DOHH2 (cell line): ENCODE measurements around the gene TLX2.

Source experiments
- H3F3A ChIP-seq: fragments of 200-600 bp; sonication (generic), shearing (Covaris generic); 2 replicates; pipeline ENCODE4 v1.6.0; 2016; ENCODE audit warnings: antibody characterized with exemption, mild to moderate bottlenecking; ENCODE audit not compliant: control insufficient read depth, insufficient read depth
- H3K27ac ChIP-seq: fragments of 200-600 bp; sonication (generic); 2 replicates; pipeline ENCODE4 v1.5.1; 2014; ENCODE audit warnings: low read depth, mild to moderate bottlenecking, low read length, moderate library complexity
- H3K27me3 ChIP-seq: fragments of 200-600 bp; sonication (generic); 2 replicates; pipeline ENCODE4 v1.6.1; 2014; ENCODE audit warnings: mild to moderate bottlenecking, low read length, mixed read lengths; ENCODE audit not compliant: control insufficient read depth
- H3K36me3 ChIP-seq: fragments of 200-600 bp; sonication (generic); 2 replicates; pipeline ENCODE4 v1.6.1; 2014; ENCODE audit warnings: mild to moderate bottlenecking, low read length, moderate library complexity, mixed read lengths; ENCODE audit not compliant: control insufficient read depth
- H3K4me1 ChIP-seq: fragments of 200-600 bp; sonication (generic); 2 replicates; pipeline ENCODE4 v1.6.1; 2014; ENCODE audit warnings: mild to moderate bottlenecking, low read length, mixed read lengths; ENCODE audit not compliant: control insufficient read depth
- H3K4me2 ChIP-seq: fragments of 200-600 bp; sonication (generic); 2 replicates; pipeline ENCODE4 v1.6.0; 2014; ENCODE audit warnings: mild to moderate bottlenecking, low read length, moderate library complexity
- H3K4me3 ChIP-seq: fragments of 200-600 bp; sonication (generic); 2 replicates; pipeline ENCODE4 v1.5.1; 2014; ENCODE audit warnings: mild to moderate bottlenecking, low read length, mixed read lengths
- H3K79me2 ChIP-seq: fragments of 200-600 bp; sonication (generic); 2 replicates; pipeline ENCODE4 v1.6.1; 2014; ENCODE audit warnings: mild to moderate bottlenecking, low read length, mixed read lengths; ENCODE audit not compliant: control insufficient read depth
- H3K9me2 ChIP-seq: fragments of 200-600 bp; sonication (generic); replicated peaks from 2 replicates; pipeline ENCODE4 v1.6.1; 2014; ENCODE audit warnings: mild to moderate bottlenecking, low read length, mixed read lengths; ENCODE audit not compliant: control insufficient read depth
- H3K9me3 ChIP-seq: fragments of 200-600 bp; sonication (generic); 2 replicates; pipeline ENCODE4 v1.6.1; 2014; ENCODE audit warnings: antibody characterized with exemption, low read length, mixed read lengths; ENCODE audit not compliant: control insufficient read depth, insufficient read depth
- H4K20me1 ChIP-seq: fragments of 200-600 bp; sonication (generic); 2 replicates; pipeline ENCODE4 v1.6.0; 2014; ENCODE audit warnings: low read depth, mild to moderate bottlenecking, antibody characterized with exemption, low read length, moderate library complexity; ENCODE audit not compliant: control insufficient read depth, insufficient read depth
- CTCF ChIP-seq: fragments of 200-600 bp; sonication (generic); IDR thresholded peaks from one replicate; pipeline ENCODE4 v1.5.1; 2014; ENCODE audit warnings: antibody characterized with exemption, mild to moderate bottlenecking, low read depth, low read length; ENCODE audit not compliant: poor library complexity, severe bottlenecking
- EZH2phosphoT487 ChIP-seq: fragments of 200-600 bp; sonication (generic); IDR thresholded peaks from 2 replicates; pipeline ENCODE4 v1.6.1; 2017; ENCODE audit warnings: borderline replicate concordance, mild to moderate bottlenecking, antibody characterized with exemption, low read length, moderate library complexity, mixed read lengths

The TLX2 gene

GRCh38 chr2:74472086-74472944, 41.9 kb upstream of the TLX2 start, which contains the start of gene MRPL53:
MRPL53 (minus strand) TSS chr2:74472680; CDS start chr2:74472660, 20 bp downstream.
- peak within 1 kb of the TSS; percentile 97 for H3K4me3 ChIP-seq

GRCh38 chr2:74472945-74473258, 41.3 kb upstream of the TLX2 start:
- H3F3A ChIP-seq = peaks cover 11% of the 10 kb centered on the region

More at GRCh38 chr2:74472086-74472944, 41.9 kb upstream of the TLX2 start, which contains the start of gene MRPL53:
- no peaks in the 10 kb centered on the region for H3K9me3 ChIP-seq
- H3K27ac ChIP-seq = peak within 1 kb of the TSS; percentile 83
- peaks cover 16% of the 10 kb centered on the region for H3K4me1 ChIP-seq
- 0 out of 2 replicates have a peak, but pooled peaks cover under 1% of the 10 kb centered on the region for H4K20me1 ChIP-seq
- no peak for TF ChIP-seq EZH2phosphoT487
- no peak for TF ChIP-seq CTCF
- H3K4me2 ChIP-seq = peak within 1 kb of the TSS; percentile 79
- H3F3A ChIP-seq = peaks cover 11% of the 10 kb centered on the region
- peaks cover 31% of the 10 kb centered on the region for H3K36me3 ChIP-seq
- H3K27me3 ChIP-seq = no peaks in the 10 kb centered on the region
- no peaks in the 10 kb centered on the region for H3K9me2 ChIP-seq
- peaks cover 20% of the 10 kb centered on the region for H3K79me2 ChIP-seq

GRCh38 chr2:74474481-74474880, 39.8 kb upstream of the TLX2 start:
- peaks cover 11% of the 10 kb centered on the region for H3F3A ChIP-seq
- H3K27ac ChIP-seq = no peak overlapping the region
- TF ChIP-seq CTCF (no peak), EZH2phosphoT487 (no peak)
- no peak overlapping the region for H3K4me3 ChIP-seq
- peaks cover 16% of the 10 kb centered on the region for H3K4me1 ChIP-seq
- no peaks in the 10 kb centered on the region for H3K27me3 ChIP-seq
- H3K4me2 ChIP-seq = no peak overlapping the region
- H3K36me3 ChIP-seq = peaks cover 38% of the 10 kb centered on the region
- no peaks in the 10 kb centered on the region for H3K9me2 ChIP-seq
- H3K9me3 ChIP-seq = no peaks in the 10 kb centered on the region
- H3K79me2 ChIP-seq = peaks cover 20% of the 10 kb centered on the region
- 0 out of 2 replicates have a peak, but pooled peaks cover 3% of the 10 kb centered on the region for H4K20me1 ChIP-seq

More at GRCh38 chr2:74472945-74473258, 41.3 kb upstream of the TLX2 start:
- Histone ChIP-seq H3K27ac (peak overlapping the region; percentile 83), H3K79me2 (peaks cover 20% of the 10 kb centered on the region), H3K4me2 (peak overlapping the region; percentile 79), H4K20me1 (0 out of 2 replicates have a peak, but pooled peaks cover 3% of the 10 kb centered on the region), H3K9me3 (no peaks in the 10 kb centered on the region), H3K4me3 (peak overlapping the region; percentile 97), H3K27me3 (no peaks in the 10 kb centered on the region), H3K9me2 (no peaks in the 10 kb centered on the region), H3K36me3 (peaks cover 35% of the 10 kb centered on the region), H3K4me1 (peaks cover 16% of the 10 kb centered on the region)
- TF ChIP-seq CTCF (no peak), EZH2phosphoT487 (no peak)
